Measurements from ENCODE around the gene THYN1.

GRCh38 chr11:134283461-134284230 lies 30.5 kb upstream of the THYN1 start:
- TF ChIP-seq POLR2AphosphoS5 (IDR thresholded peaks at IDR 0.05), result no peak
- TF ChIP-seq POLR2A (IDR thresholded peaks at IDR 0.05), result no peak
